ENCODE data around the gene ABCC12.

The ABCC12 gene

GRCh38 chr16:48165961-48166578, 10.3 kb upstream of the ABCC12 start:
- DNase-seq = no peak

GRCh38 chr16:48164907-48165715, 9.3 kb upstream of the ABCC12 start:
- DNase-seq = peak; percentile 47

- DNase-seq = no peak
Observed at GRCh38 chr16:48162839-48163410, 7.1 kb upstream of the ABCC12 start.

- no peak for DNase-seq
Observed at GRCh38 chr16:48161906-48162305, 6.1 kb upstream of the ABCC12 start.

- DNase-seq = no peak
Observed at GRCh38 chr16:48160575-48160974, 4.8 kb upstream of the ABCC12 start.

- DNase-seq = peak; percentile 34
Observed at GRCh38 chr16:48158296-48158695, 2.5 kb upstream of the ABCC12 start.

GRCh38 chr16:48157794-48158193, 2.0 kb upstream of the ABCC12 start:
- no peak for DNase-seq

GRCh38 chr16:48157302-48157701, 1.5 kb upstream of the ABCC12 start:
- DNase-seq = no peak

GRCh38 chr16:48156790-48157209, 1.0 kb upstream of the ABCC12 start:
- peak; percentile 75 for DNase-seq

- DNase-seq = no peak
Observed at GRCh38 chr16:48153774-48154173, 2.0 kb downstream of the ABCC12 start.

- DNase-seq = no peak
Observed at GRCh38 chr16:48152226-48152625, 3.6 kb downstream of the ABCC12 start.

GRCh38 chr16:48150707-48151106, 5.1 kb downstream of the ABCC12 start:
- no peak for DNase-seq

GRCh38 chr16:48146710-48147109, 9.1 kb downstream of the ABCC12 start:
- DNase-seq = no peak

- no peak for DNase-seq
Observed at GRCh38 chr16:48146131-48146530, 9.7 kb downstream of the ABCC12 start.

GRCh38 chr16:48143812-48144368, 11.9 kb downstream of the ABCC12 start:
- DNase-seq = no peak

- no peak for DNase-seq
Observed at GRCh38 chr16:48140821-48141220, 15.0 kb downstream of the ABCC12 start.

GRCh38 chr16:48139517-48139916, 16.3 kb downstream of the ABCC12 start:
- DNase-seq = no peak

- DNase-seq = no peak
Observed at GRCh38 chr16:48138543-48138942, 17.2 kb downstream of the ABCC12 start.

- DNase-seq = no peak
Observed at GRCh38 chr16:48137822-48138221, 18.0 kb downstream of the ABCC12 start.

- no peak for DNase-seq
Observed at GRCh38 chr16:48136547-48137360, 19.0 kb downstream of the ABCC12 start.

GRCh38 chr16:48133455-48134211, 22.2 kb downstream of the ABCC12 start:
- DNase-seq = no peak

- DNase-seq = no peak
Observed at GRCh38 chr16:48132696-48133095, 23.1 kb downstream of the ABCC12 start.
